GM18951 (cell line): ENCODE results near the gene SYT17.

ENCODE experiments used
- POLR2A ChIP-seq: IDR thresholded peaks from 4 replicates; pipeline ENCODE4 v1.6.1; 2011; ENCODE audit warnings: mild to moderate bottlenecking; ENCODE audit not compliant: insufficient read length, insufficient read depth; ENCODE audit errors: extremely low read depth
- in situ Hi-C: fragments of 300-500 bp; cut with MboI; formaldehyde crosslinking; loops from one replicate; pipeline ENCODE4 v1.12.0; 2022; ENCODE audit warnings: low sequenced_read_pairs, mixed read lengths, inconsistent platforms; ENCODE audit not compliant: unreplicated experiment

SYT17 gene

DNA sequence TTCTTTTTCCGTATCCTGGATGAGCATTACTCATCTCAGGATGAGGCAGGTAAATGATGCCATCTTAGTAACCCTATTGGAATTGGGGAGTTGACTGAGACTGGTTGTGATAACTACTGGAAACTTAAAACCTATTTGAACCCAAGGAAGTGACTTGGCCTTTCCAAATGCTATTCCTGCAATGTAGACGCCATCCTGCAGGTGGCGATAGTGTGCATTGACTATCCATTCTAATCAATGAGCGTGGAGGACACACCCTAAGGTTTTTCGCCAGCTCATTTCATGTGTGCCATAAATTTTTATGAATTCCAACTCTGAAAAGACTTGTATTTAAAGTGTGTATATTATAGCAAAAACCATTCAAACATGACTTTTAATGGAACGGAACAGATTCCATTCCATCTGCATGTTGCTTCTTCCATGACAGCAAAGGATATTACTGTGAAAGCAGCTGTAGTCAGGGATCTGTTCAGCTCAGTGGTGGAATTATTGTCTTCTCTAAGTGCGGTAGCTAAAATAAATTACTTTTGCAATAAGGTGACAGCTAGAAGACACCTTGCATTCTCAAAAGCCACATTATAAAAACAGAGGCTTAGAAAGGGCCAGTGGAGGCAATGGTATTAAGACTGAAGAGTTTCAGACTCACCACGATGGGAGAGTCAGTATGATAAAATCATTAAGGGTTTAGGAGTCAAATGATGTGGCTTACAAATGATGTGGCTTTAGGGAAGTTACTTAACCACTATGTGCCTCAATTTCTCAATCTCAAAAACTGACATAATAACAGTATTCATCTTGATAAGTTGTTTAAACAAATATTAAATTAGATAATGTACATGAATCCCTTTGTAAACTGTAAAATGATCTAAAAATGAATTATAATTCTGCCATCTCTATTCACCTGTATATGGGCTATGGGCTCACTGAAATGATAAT lies 55.5 kb downstream of the SYT17 start:
- no peak for TF ChIP-seq POLR2A
- in situ Hi-C loops = no loop called here

DNA sequence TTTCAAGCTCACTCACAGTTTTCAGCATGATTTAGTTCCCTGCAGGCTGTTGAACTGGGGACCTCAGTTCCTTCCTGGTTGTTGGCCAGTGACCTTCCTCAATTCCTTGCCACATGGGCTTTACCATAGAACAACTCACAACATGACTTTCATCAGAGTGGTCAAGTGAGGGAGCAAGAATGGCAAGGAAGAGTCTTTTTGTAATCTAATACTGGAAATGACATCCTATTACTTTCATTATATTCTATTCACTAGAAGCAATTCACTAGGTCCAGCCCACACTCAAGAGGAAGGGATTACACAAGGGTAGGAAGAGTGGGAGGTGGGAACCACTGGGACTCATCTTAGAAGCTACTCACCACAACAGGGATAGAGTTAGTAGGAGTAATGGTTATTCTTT lies 57.6 kb downstream of the SYT17 start:
- no peak for TF ChIP-seq POLR2A
- in situ Hi-C loops = no loop called here

DNA sequence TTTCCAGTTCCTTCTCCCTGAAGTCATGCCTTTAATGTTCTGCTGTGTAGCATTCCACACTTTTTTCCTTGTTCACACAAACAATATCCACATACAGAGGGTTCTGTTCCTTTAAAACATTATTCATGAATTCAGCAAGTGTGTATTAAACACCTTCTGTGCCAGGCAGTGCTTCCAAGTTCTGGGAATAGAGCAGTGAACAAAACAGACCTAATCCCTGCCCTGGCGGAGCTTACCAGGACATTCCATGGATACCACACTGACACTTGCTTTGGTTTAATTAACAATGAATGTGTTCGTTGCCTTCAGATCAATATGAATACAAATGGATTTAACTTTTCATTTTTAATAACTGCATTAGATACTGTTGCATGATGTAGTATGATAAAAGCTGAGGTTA lies 59.6 kb downstream of the SYT17 start:
- TF ChIP-seq POLR2A = no peak
- in situ Hi-C loops = no loop called here

DNA sequence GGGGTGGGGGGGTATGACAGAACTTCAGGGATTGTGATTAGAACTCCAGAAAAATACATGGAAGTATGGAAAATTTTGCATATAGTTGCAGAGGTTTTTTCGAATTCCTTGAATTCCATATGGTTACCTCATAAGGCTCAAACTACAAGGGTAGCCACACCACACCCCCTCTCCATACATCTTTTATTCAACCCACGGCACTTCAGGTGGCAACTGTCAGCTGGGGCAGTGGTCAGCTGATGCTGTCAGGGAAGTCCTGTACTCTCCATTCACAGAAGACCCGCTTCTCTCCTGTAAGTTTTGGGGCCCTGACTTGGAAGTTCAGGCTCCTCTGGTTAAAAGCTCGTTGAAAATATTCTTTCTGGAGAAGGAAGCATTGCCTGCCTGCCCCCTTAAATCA lies 60.0 kb downstream of the SYT17 start:
- in situ Hi-C loops = no loop called here
- no peak for TF ChIP-seq POLR2A

DNA sequence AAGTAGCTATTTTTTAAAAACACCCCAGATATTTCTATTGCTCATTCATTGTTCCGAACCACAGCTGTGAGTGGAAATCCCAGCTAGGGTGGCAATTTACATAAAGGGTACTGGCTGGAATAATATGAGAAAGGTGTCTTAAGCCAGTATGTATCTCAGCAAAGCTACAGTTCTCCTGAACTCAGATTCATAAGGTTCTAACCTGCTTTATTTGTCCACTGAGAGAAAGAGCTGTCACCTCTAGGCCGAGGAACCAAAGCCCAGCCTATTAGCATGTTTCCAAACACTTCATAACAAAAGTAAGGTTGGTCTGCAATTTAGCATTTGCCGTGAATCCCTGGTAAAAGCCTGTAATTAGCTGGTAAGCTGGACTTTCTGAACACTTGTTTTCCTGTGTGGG lies 60.5 kb downstream of the SYT17 start:
- no peak for TF ChIP-seq POLR2A
- in situ Hi-C loops = no loop called here

DNA sequence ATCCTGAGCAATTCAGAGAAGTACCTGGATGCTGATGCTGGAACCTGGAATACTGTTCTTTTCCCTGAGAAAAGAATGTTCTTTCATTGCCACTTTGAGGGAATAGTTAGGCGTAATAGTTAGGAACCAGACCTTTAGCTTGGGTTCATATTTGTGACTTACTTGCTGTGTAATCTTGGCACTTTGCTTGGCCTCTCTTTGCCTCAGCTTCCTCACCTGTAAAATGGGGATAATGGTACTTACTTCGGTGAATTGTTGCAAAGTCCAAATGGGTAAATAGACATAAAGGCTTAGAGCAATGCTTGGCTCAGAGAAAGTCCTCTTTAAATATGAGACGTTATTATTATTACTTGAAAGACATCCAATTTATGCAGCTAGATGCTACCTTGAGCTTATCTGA lies 62.5 kb downstream of the SYT17 start:
- in situ Hi-C loops = no loop called here
- TF ChIP-seq POLR2A = no peak

DNA sequence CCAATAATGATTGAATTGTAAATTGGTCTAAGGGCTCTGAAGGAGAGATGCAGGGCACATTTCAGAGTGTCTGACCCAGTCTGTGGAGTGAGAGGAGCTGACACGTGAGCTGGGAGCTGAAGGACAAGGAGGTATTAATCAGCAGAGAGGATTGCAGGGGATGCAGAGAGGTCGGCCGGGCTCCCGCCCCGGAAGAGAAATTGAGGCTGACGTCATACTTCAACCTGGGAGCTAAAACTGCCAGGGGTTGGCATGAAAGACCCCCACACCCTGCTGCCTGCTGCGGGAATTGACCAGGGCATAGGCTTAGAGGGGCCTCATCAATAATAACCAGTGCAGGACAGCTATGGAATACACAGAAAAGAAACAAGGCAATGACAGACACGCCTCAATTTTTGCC lies 63.8 kb downstream of the SYT17 start:
- no peak for TF ChIP-seq POLR2A
- in situ Hi-C loops = no loop called here

DNA sequence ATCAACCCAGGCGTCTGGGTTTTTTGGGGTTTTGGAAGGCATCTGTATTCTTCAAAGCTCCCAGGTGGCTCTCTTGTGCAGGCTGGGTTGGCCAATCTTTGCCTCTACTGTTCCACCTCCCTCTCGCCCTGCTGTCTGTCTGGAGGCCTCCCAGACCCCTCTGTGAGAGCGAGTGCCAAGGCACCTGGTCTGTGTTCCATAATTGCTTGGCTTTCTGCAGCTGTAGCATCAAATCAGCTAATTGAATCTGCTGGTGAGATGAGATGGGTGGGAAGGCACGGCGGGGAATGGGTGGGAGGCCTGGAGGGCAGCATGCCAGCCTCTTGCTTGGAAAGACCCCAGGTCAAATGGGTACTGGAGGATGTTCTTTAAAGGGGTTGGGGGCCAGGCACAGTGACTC lies 64.9 kb downstream of the SYT17 start:
- TF ChIP-seq POLR2A = no peak
- in situ Hi-C loops = no loop called here

DNA sequence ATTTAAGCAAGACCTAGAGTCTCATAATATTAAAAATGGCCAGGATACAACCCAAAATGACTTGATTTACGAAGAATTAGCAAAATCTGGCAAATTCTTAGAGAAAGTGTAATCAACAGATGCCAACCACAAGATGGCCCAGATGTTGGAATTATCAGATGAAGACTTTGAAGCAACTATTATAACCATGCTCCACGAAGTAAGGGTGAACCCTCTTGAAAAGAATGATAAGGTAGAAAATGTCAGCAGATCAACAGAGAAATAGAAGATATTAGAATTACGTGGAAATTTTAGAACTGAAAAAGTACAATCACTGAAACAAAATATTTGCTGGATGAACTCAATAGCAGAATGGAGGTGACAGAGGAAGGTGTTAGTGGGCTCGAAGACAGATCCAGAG lies 67.4 kb downstream of the SYT17 start:
- TF ChIP-seq POLR2A = no peak
- in situ Hi-C loops = no loop called here

DNA sequence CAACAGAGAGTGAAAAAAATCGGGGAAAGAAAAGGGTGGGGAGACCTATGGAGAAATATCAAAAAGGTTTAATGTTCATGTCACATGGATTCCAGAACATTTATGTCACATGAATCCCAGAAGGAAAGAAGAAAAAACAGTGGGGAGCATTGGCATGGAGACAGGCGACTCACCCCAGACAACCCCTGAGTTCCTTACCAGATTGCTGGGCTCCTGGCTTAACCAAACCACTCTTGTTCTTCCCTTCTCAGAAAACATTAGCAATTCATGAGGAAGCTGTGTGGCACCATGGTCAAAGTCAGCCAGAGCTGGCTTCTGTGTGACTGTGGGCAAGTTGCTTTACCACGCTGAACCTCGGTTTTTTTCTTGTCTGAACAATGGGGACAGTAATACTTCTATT lies 67.8 kb downstream of the SYT17 start:
- in situ Hi-C loops = no loop called here
- TF ChIP-seq POLR2A = no peak

DNA sequence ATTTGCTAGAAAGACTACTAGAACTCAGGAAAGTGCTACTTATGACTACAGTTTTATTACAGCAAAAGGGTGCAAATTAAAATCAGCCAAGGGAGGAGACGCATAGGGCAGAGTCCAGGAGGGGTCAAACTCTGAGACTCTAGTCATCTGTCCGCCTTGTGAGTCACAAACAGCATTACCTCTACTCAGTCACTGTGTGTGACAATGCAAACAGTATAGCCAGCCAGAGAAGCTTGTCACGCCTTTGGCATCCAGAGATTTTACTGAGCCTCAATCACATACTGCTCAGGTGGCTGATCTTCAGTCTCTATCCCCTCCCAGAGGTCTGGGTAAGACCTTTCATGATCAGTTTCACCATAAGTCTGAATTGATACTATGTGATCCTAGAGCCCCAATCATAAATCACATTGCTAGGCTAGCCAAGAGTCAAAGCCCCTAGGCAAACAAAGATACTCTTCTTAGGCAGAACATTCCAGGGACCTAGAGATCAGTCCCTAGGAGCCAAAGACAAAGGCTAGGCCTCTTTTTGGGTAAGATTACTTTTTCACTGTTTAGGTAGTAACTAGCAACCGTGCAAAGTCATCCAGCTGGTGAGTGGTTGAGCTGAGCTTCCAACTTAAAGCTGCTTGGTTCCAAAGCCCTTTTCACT lies 68.6 kb downstream of the SYT17 start:
- TF ChIP-seq POLR2A = no peak

DNA sequence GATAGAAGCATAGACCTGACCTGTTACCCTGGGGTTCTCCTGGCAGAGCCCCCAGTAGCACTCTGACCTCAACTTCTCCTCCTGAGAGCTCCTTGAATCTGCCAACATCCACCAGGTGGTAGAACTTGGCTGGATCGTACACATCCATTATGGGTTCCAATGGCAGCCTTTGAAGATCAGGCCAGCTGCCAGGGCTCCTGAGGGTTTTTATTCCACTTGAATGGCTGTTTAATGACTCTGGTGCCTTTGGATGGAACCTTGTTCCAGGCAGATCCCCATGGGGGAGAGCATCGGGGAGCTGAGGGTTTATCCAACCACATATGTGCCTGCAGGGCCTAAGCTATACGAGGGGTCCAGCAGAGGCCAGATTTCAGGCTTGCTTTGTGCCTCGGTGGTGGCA lies 70.4 kb downstream of the SYT17 start:
- no peak for TF ChIP-seq POLR2A
- in situ Hi-C loops = no loop called here

More for the DNA sequence above, 68.6 kb downstream of the SYT17 start:
- in situ Hi-C loops = no loop called here

DNA sequence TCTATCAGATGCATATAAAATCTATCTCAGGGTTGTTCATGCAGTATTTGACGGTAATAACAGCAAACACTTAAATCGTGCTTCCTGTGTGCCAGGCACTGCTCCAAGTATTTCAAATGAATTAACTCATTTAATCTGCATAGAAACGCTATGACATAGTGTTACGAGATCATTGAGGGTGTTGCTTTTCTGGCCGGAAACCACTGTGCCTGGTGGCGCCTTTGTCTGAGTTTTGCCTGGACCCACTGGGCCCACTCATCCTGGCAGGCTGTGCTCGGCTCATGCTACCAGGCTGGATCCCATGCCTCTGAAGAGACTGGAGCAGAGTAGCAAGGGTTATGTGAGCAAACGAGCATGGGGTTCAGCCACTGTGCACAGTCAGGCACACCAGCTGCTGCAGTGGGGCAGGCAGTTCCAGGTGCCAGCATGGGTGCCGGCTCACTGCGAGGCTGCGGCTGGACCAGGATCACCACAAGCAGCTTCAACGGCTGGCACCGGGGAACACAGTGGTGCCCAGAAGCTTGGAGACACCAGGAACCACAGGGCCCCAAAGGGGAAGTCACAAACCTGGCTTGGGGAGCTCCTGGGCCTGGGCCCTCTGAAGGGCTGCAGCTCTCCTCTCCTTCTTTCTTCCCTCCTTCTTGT lies 71.6 kb downstream of the SYT17 start:
- no peak for TF ChIP-seq POLR2A
- in situ Hi-C loops = no loop called here
